ENCODE results near the gene GAS7.

The GAS7 gene

GRCh38 chr17:10211666-10212065 lies 13.3 kb upstream of the GAS7 start:
- TF ChIP-seq, protein P1, sequence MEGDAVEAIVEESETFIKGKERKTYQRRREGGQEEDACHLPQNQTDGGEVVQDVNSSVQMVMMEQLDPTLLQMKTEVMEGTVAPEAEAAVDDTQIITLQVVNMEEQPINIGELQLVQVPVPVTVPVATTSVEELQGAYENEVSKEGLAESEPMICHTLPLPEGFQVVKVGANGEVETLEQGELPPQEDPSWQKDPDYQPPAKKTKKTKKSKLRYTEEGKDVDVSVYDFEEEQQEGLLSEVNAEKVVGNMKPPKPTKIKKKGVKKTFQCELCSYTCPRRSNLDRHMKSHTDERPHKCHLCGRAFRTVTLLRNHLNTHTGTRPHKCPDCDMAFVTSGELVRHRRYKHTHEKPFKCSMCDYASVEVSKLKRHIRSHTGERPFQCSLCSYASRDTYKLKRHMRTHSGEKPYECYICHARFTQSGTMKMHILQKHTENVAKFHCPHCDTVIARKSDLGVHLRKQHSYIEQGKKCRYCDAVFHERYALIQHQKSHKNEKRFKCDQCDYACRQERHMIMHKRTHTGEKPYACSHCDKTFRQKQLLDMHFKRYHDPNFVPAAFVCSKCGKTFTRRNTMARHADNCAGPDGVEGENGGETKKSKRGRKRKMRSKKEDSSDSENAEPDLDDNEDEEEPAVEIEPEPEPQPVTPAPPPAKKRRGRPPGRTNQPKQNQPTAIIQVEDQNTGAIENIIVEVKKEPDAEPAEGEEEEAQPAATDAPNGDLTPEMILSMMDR (IDR thresholded peaks at IDR 0.05): no peak

- TF ChIP-seq, protein P1 (IDR thresholded peaks at IDR 0.05): no peak
These were observed 11.8 kb upstream of the GAS7 start for GRCh38 chr17:10210151-10210574.

DNA sequence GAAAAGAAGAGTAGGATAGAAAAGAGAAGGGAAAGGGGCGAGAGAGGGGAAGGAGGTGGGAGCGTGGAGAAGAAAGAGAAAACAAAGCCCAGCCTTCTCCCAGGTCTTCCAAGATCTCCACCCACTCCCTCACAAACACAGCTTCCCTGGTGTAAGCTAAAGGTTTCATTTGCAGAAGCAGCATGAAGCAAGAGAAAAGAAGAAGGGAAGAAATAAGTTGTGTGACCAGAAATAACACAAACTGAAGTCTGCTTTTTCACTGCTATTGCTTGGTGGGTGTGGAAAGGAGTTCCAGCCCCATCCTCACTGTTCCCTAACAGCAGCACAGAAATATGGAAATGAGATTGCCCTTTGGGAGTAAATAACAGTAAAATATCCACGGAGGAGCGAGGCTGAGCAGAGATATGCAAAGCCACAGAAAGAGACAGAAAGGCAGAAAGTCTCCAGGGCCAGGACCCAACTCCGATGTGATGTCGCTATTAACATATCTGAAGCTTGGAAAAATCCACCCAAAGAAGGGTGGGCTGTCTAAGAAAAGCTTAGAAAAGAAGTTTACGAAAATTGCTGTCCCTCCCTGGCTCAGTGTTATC lies 10.3 kb upstream of the GAS7 start:
- TF ChIP-seq, protein P1 (IDR thresholded peaks at IDR 0.05): no peak

- TF ChIP-seq, protein P1 (IDR thresholded peaks at IDR 0.05): no peak
These were observed 8.7 kb upstream of the GAS7 start for GRCh38 chr17:10207153-10207552.

DNA sequence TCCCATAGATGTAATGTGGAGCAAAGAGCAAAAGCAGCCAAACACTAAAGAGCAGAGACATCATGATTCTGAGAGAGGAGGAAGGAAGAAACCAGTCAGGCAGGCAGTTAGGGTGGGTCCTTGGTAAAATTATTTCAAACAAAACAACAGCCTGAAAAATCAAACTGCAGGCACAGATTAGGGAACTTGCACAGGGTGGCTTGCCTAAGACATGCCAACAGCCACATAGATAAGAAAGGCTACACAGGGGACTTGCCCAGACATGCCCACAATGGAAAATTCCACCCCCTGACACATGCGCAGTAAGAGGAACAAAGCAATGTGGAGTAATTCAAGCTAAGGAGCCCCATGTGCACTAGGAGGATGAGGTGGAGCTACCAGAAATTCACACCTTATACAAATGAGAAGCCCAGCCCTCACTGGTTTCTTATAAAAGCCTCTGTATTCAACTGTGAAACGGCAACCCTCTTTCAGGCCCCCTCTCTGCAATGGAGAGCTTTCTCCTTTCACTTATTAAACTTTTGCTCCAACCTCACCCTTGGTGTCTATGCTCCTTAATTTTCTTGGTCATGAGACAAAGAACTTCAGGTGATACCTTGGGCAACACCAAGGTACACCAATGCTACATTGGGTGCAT lies 7.3 kb upstream of the GAS7 start:
- TF ChIP-seq, protein P1 (IDR thresholded peaks at IDR 0.05): no peak

GRCh38 chr17:10201680-10202079 lies 3.3 kb upstream of the GAS7 start:
- TF ChIP-seq, protein P1 (IDR thresholded peaks at IDR 0.05): no peak

DNA sequence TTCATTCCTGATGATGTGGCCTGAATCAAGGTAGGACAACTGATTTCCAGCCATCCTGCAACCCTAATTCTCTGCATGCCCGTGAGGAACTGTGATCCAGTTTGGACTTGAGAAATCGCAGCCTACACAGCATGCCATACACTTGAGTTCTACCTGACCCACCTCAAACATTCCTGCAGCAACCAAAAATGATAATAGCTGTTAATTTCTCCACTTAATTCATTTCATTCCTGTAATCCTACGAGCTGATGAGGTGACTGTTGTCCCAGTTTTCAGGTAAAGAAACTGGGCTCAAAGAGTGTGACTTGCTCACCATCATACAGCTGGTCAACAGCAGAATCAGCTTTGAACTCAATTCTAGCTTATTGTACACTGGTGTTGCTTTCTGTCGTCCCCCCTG lies 2.2 kb upstream of the GAS7 start:
- TF ChIP-seq, protein P1 (IDR thresholded peaks at IDR 0.05): no peak
